Astrocyte (in vitro differentiated cells and primary cell): ENCODE results near the gene USP3. TPM values are rescaled to one million over a fixed set of nuclear protein-coding genes. Genes with fewer than 3 reads are reported as not detected.

Experiments used
- DNase-seq: peaks from one replicate; pipeline ENCODE4 v3.0.0-alpha.2; 2010; ENCODE audit warnings: low read depth
- FAIRE-seq: peaks from 2 replicates; lab custom pipeline; 2011; peaks lifted over from hg19 to GRCh38; lab: Jason Lieb, UNC
- H2AFZ ChIP-seq: 2 replicates; pipeline ENCODE4 v1.6.0; 2012; ENCODE audit warnings: low read depth, low read length, inconsistent platforms
- H3K27ac ChIP-seq: 2 replicates; pipeline ENCODE4 v1.5.1; 2011; ENCODE audit warnings: low read depth, low read length, inconsistent platforms
- H3K27me3 ChIP-seq: 2 replicates; pipeline ENCODE4 v1.6.0; 2011; ENCODE audit warnings: low read length, inconsistent platforms; ENCODE audit not compliant: insufficient read depth
- H3K36me3 ChIP-seq: 2 replicates; pipeline ENCODE4 v1.5.1; 2011; ENCODE audit warnings: low read length, inconsistent platforms; ENCODE audit not compliant: insufficient read depth
- H3K4me1 ChIP-seq: 2 replicates; pipeline ENCODE4 v1.5.1; 2011; ENCODE audit warnings: low read length, inconsistent platforms; ENCODE audit not compliant: insufficient read depth
- H3K4me2 ChIP-seq: 2 replicates; pipeline ENCODE4 v1.6.0; 2012; ENCODE audit warnings: low read length, inconsistent platforms
- H3K4me3 ChIP-seq: 2 replicates; pipeline ENCODE4 v1.5.1; 2011; ENCODE audit warnings: low read depth, mild to moderate bottlenecking, low read length, inconsistent platforms; ENCODE audit not compliant: insufficient read depth
- H3K79me2 ChIP-seq: 2 replicates; pipeline ENCODE4 v1.6.0; 2012; ENCODE audit warnings: mild to moderate bottlenecking, low read length, inconsistent platforms; ENCODE audit not compliant: insufficient read depth
- H3K9ac ChIP-seq: 2 replicates; pipeline ENCODE4 v1.6.0; 2012; ENCODE audit warnings: mild to moderate bottlenecking, low read length, inconsistent platforms
- H3K9me3 ChIP-seq: 2 replicates; pipeline ENCODE4 v1.5.1; 2012; ENCODE audit warnings: low read depth, mild to moderate bottlenecking, low read length, inconsistent platforms; ENCODE audit not compliant: insufficient read depth
- H4K20me1 ChIP-seq: 2 replicates; pipeline ENCODE4 v1.6.0; 2012; ENCODE audit warnings: low read length, inconsistent platforms; ENCODE audit not compliant: insufficient read depth
- H3K27ac Mint-ChIP-seq: one replicate; pipeline ENCODE4 v1.8.0; 2021; ENCODE audit warnings: mild to moderate bottlenecking, mixed read lengths; ENCODE audit not compliant: unreplicated experiment
- H3K27me3 Mint-ChIP-seq: one replicate; pipeline ENCODE4 v1.8.0; 2021; ENCODE audit warnings: low read depth, mixed read lengths; ENCODE audit not compliant: unreplicated experiment
- H3K36me3 Mint-ChIP-seq: one replicate; pipeline ENCODE4 v1.8.0; 2021; ENCODE audit warnings: low read depth, mixed read lengths; ENCODE audit not compliant: unreplicated experiment
- H3K4me1 Mint-ChIP-seq: one replicate; pipeline ENCODE4 v1.8.0; 2021; ENCODE audit warnings: low read depth, mixed read lengths; ENCODE audit not compliant: unreplicated experiment
- H3K4me3 Mint-ChIP-seq: one replicate; pipeline ENCODE4 v1.8.0; 2021; ENCODE audit warnings: mild to moderate bottlenecking, moderate library complexity, mixed read lengths; ENCODE audit not compliant: unreplicated experiment
- H3K9me3 Mint-ChIP-seq: one replicate; pipeline ENCODE4 v1.8.0; 2021; ENCODE audit warnings: mild to moderate bottlenecking, mixed read lengths; ENCODE audit not compliant: unreplicated experiment
- CTCF ChIP-seq: IDR thresholded peaks from 2 replicates; pipeline ENCODE4 v1.5.1; 2011; ENCODE audit warnings: low read depth, mild to moderate bottlenecking, inconsistent platforms, low read length, moderate library complexity; ENCODE audit not compliant: insufficient read depth
- EZH2 ChIP-seq: IDR thresholded peaks from 2 replicates; pipeline ENCODE4 v1.6.1; 2012; ENCODE audit warnings: mild to moderate bottlenecking, low read length, inconsistent platforms; ENCODE audit not compliant: insufficient read depth
- total RNA-seq: library from RNA; stranded (reverse); gene quantifications from 2 replicates; pipeline ENCODE4 v1.2.1, GENCODE V29; 2021

Gene USP3
- total RNA-seq, 1 donor from 2014 or later, result 38.1 TPM

- no peak overlapping the region for H3K27ac Mint-ChIP-seq
- no peaks in the 10 kb centered on the region for H3K9me3 Mint-ChIP-seq
- no peak overlapping the region for H3K4me3 Mint-ChIP-seq
- Histone ChIP-seq H3K9me3 (no peaks in the 10 kb centered on the region), H3K27me3 (no peaks in the 10 kb centered on the region), H3K27ac (no peak overlapping the region), H3K4me2 (no peak overlapping the region), H3K79me2 (peaks cover 99% of the 10 kb centered on the region), H3K36me3 (no peaks in the 10 kb centered on the region), H3K9ac (no peak overlapping the region), H4K20me1 (peaks cover 87% of the 10 kb centered on the region), H2AFZ (no peak overlapping the region), H3K4me1 (peaks cover 8% of the 10 kb centered on the region), H3K4me3 (no peak overlapping the region)
- DNase-seq, result no peak
- FAIRE-seq, result no peak
- TF ChIP-seq EZH2 (no peak), CTCF (no peak)
- H3K36me3 Mint-ChIP-seq, result no peaks in the 10 kb centered on the region
- H3K27me3 Mint-ChIP-seq, result no peaks in the 10 kb centered on the region
- peaks cover 38% of the 10 kb centered on the region for H3K4me1 Mint-ChIP-seq
Measured at GRCh38 chr15:63526401-63526800, 22.0 kb downstream of the USP3 start.

GRCh38 chr15:63528138-63528659 is 23.8 kb downstream of the USP3 start:
- Histone ChIP-seq H3K36me3 (no peaks in the 10 kb centered on the region), H3K27me3 (no peaks in the 10 kb centered on the region), H3K79me2 (peaks cover 99% of the 10 kb centered on the region), H3K9ac (no peak overlapping the region), H3K9me3 (no peaks in the 10 kb centered on the region), H3K27ac (no peak overlapping the region), H2AFZ (no peak overlapping the region), H3K4me1 (peaks cover 6% of the 10 kb centered on the region), H3K4me2 (no peak overlapping the region), H3K4me3 (no peak overlapping the region), H4K20me1 (peaks cover 81% of the 10 kb centered on the region)
- no peak overlapping the region for H3K27ac Mint-ChIP-seq
- TF ChIP-seq EZH2 (no peak), CTCF (no peak)
- no peak overlapping the region for H3K4me3 Mint-ChIP-seq
- FAIRE-seq, result peak; percentile 23
- H3K4me1 Mint-ChIP-seq, result peaks cover 27% of the 10 kb centered on the region
- H3K27me3 Mint-ChIP-seq, result no peaks in the 10 kb centered on the region
- no peaks in the 10 kb centered on the region for H3K36me3 Mint-ChIP-seq
- DNase-seq, result peak; percentile 32
- H3K9me3 Mint-ChIP-seq, result no peaks in the 10 kb centered on the region

GRCh38 chr15:63530235-63530634 is 25.8 kb downstream of the USP3 start:
- Histone ChIP-seq H3K27ac (no peak overlapping the region), H3K4me1 (no peaks in the 10 kb centered on the region), H3K27me3 (no peaks in the 10 kb centered on the region), H3K4me3 (no peak overlapping the region), H3K9me3 (no peaks in the 10 kb centered on the region), H3K9ac (no peak overlapping the region), H3K4me2 (no peak overlapping the region), H2AFZ (no peak overlapping the region), H3K36me3 (no peaks in the 10 kb centered on the region), H4K20me1 (peaks cover 67% of the 10 kb centered on the region), H3K79me2 (peaks cover 92% of the 10 kb centered on the region)
- Mint-ChIP-seq H3K36me3 (no peaks in the 10 kb centered on the region), H3K4me1 (peaks cover 9% of the 10 kb centered on the region), H3K27ac (no peak overlapping the region), H3K9me3 (no peaks in the 10 kb centered on the region), H3K4me3 (no peak overlapping the region), H3K27me3 (no peaks in the 10 kb centered on the region)
- TF ChIP-seq CTCF (no peak), EZH2 (no peak)
- FAIRE-seq (no peak), DNase-seq (no peak)
